SK-N-SH (cell line): ENCODE measurements around the gene MACROD2. TPM values are rescaled to one million over a fixed set of nuclear protein-coding genes. Genes with fewer than 3 reads are reported as not detected.

ENCODE experiments used
- CTCF ChIA-PET: fragments of 300-600, 350-600 bp; formaldehyde crosslinking; extraction: SDS; loops from one replicate; lab custom pipeline; 2021; lab: Yijun Ruan, JAX
- POLR2A ChIA-PET: fragments of 350-600 bp; sonication (Branson Sonifier 250); formaldehyde crosslinking; extraction: SDS; loops from one replicate; lab custom pipeline; 2020; ENCODE audit warnings: antibody characterized with exemption, inconsistent platforms; lab: Yijun Ruan, JAX
- DNase-seq: peaks from one replicate; pipeline ENCODE4 v3.0.0; 2012
- H2AFZ ChIP-seq: fragments of 200-600 bp; sonication (generic); 2 replicates; pipeline ENCODE4 v1.8.1; 2016; ENCODE audit warnings: antibody characterized with exemption, mild to moderate bottlenecking, low read depth
- H3F3A ChIP-seq: fragments of 200-600 bp; sonication (generic); replicated peaks from 2 replicates; pipeline ENCODE3; 2016; ENCODE audit warnings: antibody characterized with exemption, mild to moderate bottlenecking; ENCODE audit not compliant: insufficient read depth
- H3K27ac ChIP-seq, 2 experiments: fragments of 200-500 bp in 1 of 2; fragments of 200-600 bp in 1 of 2; sonication (Bioruptor generic) in 1 of 2; sonication (generic), shearing (Covaris generic) in 1 of 2; 2 replicates each; pipeline versions ENCODE4 v1.5.1 to v1.6.1; 2014 to 2016; ENCODE audit warnings: low read depth in 2 of 2, inconsistent platforms in 1 of 2, low read length in 1 of 2, mild to moderate bottlenecking in 1 of 2, mixed read lengths in 1 of 2
- H3K27me3 ChIP-seq: fragments of 200-600 bp; sonication (generic), shearing (Covaris generic); 2 replicates; pipeline ENCODE4 v1.6.1; 2016; ENCODE audit warnings: mixed run types; ENCODE audit not compliant: insufficient read depth
- H3K36me3 ChIP-seq, 2 experiments: fragments of 200-500 bp in 1 of 2; fragments of 200-600 bp in 1 of 2; sonication (Bioruptor generic) in 1 of 2; sonication (generic) in 1 of 2; replicated peaks in 1 of 2; 2 replicates each; pipeline versions ENCODE3 to v1.5.1; 2014 to 2016; ENCODE audit warnings: low read length in 1 of 2, mild to moderate bottlenecking in 1 of 2; ENCODE audit not compliant: insufficient read depth in 2 of 2, control insufficient read depth in 1 of 2
- H3K4me1 ChIP-seq, 2 experiments: fragments of 200-500 bp in 1 of 2; fragments of 200-600 bp in 1 of 2; sonication (Bioruptor generic) in 1 of 2; sonication (generic), shearing (Covaris generic) in 1 of 2; 2 replicates each; pipeline versions ENCODE4 v1.5.1 to v1.6.1; 2014 to 2016; ENCODE audit warnings: low read depth in 1 of 2, low read length in 1 of 2, mixed run types in 1 of 2; ENCODE audit not compliant: insufficient read depth in 2 of 2, control insufficient read depth in 1 of 2
- H3K4me2 ChIP-seq: fragments of 200-600 bp; sonication (generic), shearing (Covaris generic); 2 replicates; pipeline ENCODE4 v1.6.1; 2017; ENCODE audit warnings: mixed run types
- H3K4me3 ChIP-seq, 2 experiments: fragments of 200-500 bp in 1 of 2; fragments of 200-600 bp in 1 of 2; sonication (Bioruptor generic) in 1 of 2; sonication (generic), shearing (Covaris generic) in 1 of 2; 2 replicates each; pipeline versions ENCODE4 v1.5.1 to v1.8.1; 2014 to 2016; ENCODE audit warnings: low read depth in 2 of 2, inconsistent platforms in 1 of 2, low read length in 1 of 2, mild to moderate bottlenecking in 1 of 2, mixed read lengths in 1 of 2, moderate library complexity in 1 of 2
- H3K79me2 ChIP-seq: fragments of 200-600 bp; sonication (generic); 2 replicates; pipeline ENCODE4 v1.8.1; 2017; ENCODE audit warnings: mild to moderate bottlenecking; ENCODE audit not compliant: insufficient read depth
- H3K9ac ChIP-seq: fragments of 200-600 bp; sonication (generic); 2 replicates; pipeline ENCODE4 v1.6.1; 2017; ENCODE audit warnings: mixed run types
- H3K9me2 ChIP-seq: fragments of 200-600 bp; sonication (generic); 2 replicates; pipeline ENCODE4 v1.6.1; 2017; ENCODE audit warnings: mixed run types
- H3K9me3 ChIP-seq: fragments of 200-600 bp; sonication (generic); 2 replicates; pipeline ENCODE4 v1.6.1; 2017; ENCODE audit warnings: mixed run types, mild to moderate bottlenecking, moderate library complexity
- H4K20me1 ChIP-seq: fragments of 200-600 bp; sonication (generic); 2 replicates; pipeline ENCODE4 v1.6.1; 2017; ENCODE audit warnings: mild to moderate bottlenecking, mixed run types; ENCODE audit not compliant: insufficient read depth
- CHD2 ChIP-seq: fragments of 150-350 bp; IDR thresholded peaks from 2 replicates; pipeline ENCODE4 v1.6.1; 2018; ENCODE audit warnings: low read length; ENCODE audit not compliant: partially characterized antibody
- EP300 ChIP-seq, 2 experiments: IDR thresholded peaks; 2 replicates each; pipeline versions ENCODE4 v1.4.0 to v1.6.1; 2012; ENCODE audit warnings: borderline replicate concordance in 1 of 2, low read depth in 1 of 2, low read length in 1 of 2
- EZH2phosphoT487 ChIP-seq: fragments of 200-600 bp; sonication (generic); IDR thresholded peaks from 2 replicates; pipeline ENCODE4 v1.6.1; 2017; ENCODE audit warnings: low read depth, mixed run types, mild to moderate bottlenecking, antibody characterized with exemption, moderate library complexity, borderline replicate concordance
- GABPA ChIP-seq: IDR thresholded peaks from 2 replicates; pipeline ENCODE4 v1.4.0; 2012; ENCODE audit warnings: low read depth, mild to moderate bottlenecking
- RAD21 ChIP-seq: IDR thresholded peaks from 2 replicates; pipeline ENCODE4 v1.6.1; 2012; ENCODE audit warnings: mild to moderate bottlenecking, low read length
- RCOR1 ChIP-seq: fragments of 150-350 bp; IDR thresholded peaks from 2 replicates; pipeline ENCODE4 v1.6.1; 2017; ENCODE audit warnings: antibody characterized with exemption, low read length
- TAF1 ChIP-seq: IDR thresholded peaks from 2 replicates; pipeline ENCODE4 v1.6.1; 2012; ENCODE audit warnings: low read depth, mild to moderate bottlenecking, low read length, moderate library complexity, borderline replicate concordance
- TCF12 ChIP-seq: IDR thresholded peaks from 2 replicates; pipeline ENCODE4 v1.4.0; 2012
- TEAD4 ChIP-seq: IDR thresholded peaks from 2 replicates; pipeline ENCODE4 v1.4.0; 2012; ENCODE audit warnings: mild to moderate bottlenecking, borderline replicate concordance; ENCODE audit not compliant: insufficient read depth
- polyA plus RNA-seq, 3 experiments: library from polyadenylated mRNA; depleted of rRNA; stranded (reverse); fragments of >200 nt; gene quantifications; 2 replicates each; pipeline ENCODE4 v1.2.3, GENCODE V29; 2012
- TF ChIP-seq, protein P1 (sequence below): IDR thresholded peaks from 2 replicates; pipeline ENCODE4 v1.4.0; 2012; ENCODE audit warnings: low read depth, borderline replicate concordance
- TF ChIP-seq, protein P2 (sequence below): IDR thresholded peaks from 2 replicates; pipeline ENCODE4 v1.4.0; 2012; ENCODE audit warnings: low read depth, borderline replicate concordance
- TF ChIP-seq, protein P3 (sequence below): IDR thresholded peaks from 2 replicates; pipeline ENCODE4 v1.6.1; 2012; ENCODE audit warnings: mild to moderate bottlenecking, low read depth, low read length, moderate library complexity

Gene MACROD2
- polyA plus RNA-seq, 1 of the 3 experiments (the other 2 are of a cell fraction) = 0.33 TPM

DNA sequence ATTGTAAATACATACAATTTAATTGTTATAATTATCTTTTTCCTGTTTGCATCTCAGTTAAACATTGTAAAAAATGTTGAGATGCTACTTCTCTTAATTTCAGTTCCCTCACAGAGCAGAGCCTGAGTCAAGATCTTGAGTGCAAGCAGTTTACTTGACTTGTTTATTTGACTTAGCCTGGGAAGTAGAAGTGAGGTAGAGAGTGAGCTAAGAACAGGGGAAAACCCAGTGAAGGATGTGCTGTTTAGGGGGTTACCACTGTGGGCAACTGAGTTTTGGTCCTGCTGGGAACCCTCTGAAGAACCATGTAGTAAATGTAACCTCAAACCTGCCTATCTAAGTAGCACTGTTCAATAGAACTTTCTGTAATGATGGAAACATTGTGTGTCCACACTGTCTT, 837.3 kb downstream of the MACROD2 start:
- no peak overlapping the region for H3K9ac ChIP-seq
- CTCF ChIA-PET = no interaction called here
- H3K9me2 ChIP-seq = no peaks in the 10 kb centered on the region
- H3K27me3 ChIP-seq = no peaks in the 10 kb centered on the region
- H3K4me3 ChIP-seq = no peak overlapping the region
- DNase-seq = no peak
- POLR2A ChIA-PET = no interaction called here
- H3K36me3 ChIP-seq = no peaks in the 10 kb centered on the region
- no peak overlapping the region for H2AFZ ChIP-seq
- TF ChIP-seq CHD2 (no peak), RCOR1 (no peak), EP300 (IDR thresholded peaks at IDR 0.05; ENCODE audit: borderline replicate concordance in 1 of 2, low read depth in 1 of 2, low read length in 1 of 2) (no peak), TCF12 (no peak), RAD21 (no peak), TAF1 (no peak), EZH2phosphoT487 (no peak), GABPA (no peak), TEAD4 (no peak)
- TF ChIP-seq, protein P1, sequence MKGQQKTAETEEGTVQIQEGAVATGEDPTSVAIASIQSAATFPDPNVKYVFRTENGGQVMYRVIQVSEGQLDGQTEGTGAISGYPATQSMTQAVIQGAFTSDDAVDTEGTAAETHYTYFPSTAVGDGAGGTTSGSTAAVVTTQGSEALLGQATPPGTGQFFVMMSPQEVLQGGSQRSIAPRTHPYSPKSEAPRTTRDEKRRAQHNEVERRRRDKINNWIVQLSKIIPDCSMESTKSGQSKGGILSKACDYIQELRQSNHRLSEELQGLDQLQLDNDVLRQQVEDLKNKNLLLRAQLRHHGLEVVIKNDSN = no peak
- TF ChIP-seq, protein P2, sequence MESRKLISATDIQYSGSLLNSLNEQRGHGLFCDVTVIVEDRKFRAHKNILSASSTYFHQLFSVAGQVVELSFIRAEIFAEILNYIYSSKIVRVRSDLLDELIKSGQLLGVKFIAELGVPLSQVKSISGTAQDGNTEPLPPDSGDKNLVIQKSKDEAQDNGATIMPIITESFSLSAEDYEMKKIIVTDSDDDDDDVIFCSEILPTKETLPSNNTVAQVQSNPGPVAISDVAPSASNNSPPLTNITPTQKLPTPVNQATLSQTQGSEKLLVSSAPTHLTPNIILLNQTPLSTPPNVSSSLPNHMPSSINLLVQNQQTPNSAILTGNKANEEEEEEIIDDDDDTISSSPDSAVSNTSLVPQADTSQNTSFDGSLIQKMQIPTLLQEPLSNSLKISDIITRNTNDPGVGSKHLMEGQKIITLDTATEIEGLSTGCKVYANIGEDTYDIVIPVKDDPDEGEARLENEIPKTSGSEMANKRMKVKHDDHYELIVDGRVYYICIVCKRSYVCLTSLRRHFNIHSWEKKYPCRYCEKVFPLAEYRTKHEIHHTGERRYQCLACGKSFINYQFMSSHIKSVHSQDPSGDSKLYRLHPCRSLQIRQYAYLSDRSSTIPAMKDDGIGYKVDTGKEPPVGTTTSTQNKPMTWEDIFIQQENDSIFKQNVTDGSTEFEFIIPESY = no peak
- TF ChIP-seq, protein P3, sequence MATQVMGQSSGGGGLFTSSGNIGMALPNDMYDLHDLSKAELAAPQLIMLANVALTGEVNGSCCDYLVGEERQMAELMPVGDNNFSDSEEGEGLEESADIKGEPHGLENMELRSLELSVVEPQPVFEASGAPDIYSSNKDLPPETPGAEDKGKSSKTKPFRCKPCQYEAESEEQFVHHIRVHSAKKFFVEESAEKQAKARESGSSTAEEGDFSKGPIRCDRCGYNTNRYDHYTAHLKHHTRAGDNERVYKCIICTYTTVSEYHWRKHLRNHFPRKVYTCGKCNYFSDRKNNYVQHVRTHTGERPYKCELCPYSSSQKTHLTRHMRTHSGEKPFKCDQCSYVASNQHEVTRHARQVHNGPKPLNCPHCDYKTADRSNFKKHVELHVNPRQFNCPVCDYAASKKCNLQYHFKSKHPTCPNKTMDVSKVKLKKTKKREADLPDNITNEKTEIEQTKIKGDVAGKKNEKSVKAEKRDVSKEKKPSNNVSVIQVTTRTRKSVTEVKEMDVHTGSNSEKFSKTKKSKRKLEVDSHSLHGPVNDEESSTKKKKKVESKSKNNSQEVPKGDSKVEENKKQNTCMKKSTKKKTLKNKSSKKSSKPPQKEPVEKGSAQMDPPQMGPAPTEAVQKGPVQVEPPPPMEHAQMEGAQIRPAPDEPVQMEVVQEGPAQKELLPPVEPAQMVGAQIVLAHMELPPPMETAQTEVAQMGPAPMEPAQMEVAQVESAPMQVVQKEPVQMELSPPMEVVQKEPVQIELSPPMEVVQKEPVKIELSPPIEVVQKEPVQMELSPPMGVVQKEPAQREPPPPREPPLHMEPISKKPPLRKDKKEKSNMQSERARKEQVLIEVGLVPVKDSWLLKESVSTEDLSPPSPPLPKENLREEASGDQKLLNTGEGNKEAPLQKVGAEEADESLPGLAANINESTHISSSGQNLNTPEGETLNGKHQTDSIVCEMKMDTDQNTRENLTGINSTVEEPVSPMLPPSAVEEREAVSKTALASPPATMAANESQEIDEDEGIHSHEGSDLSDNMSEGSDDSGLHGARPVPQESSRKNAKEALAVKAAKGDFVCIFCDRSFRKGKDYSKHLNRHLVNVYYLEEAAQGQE = no peak
- TF ChIP-seq, all 33 proteins: peak for 0
- Histone ChIP-seq H3F3A (no peaks in the 10 kb centered on the region), H3K79me2 (no peaks in the 10 kb centered on the region), H3K27ac (no peak overlapping the region), H3K4me1 (no peaks in the 10 kb centered on the region; a peak in 1 of 4 replicates), H3K9me3 (no peaks in the 10 kb centered on the region), H3K4me2 (no peak overlapping the region), H4K20me1 (no peaks in the 10 kb centered on the region)
